ENCODE results near the gene ADGRG6. TPM values are rescaled to one million over a fixed set of nuclear protein-coding genes. Genes with fewer than 3 reads are reported as not detected.

The ADGRG6 gene
- total RNA-seq, 1 experiment from 2014 or later: 259 TPM

GRCh38 chr6:142262231-142262630 is 39.6 kb upstream of the ADGRG6 start:
- in situ Hi-C loops (cut with HindIII; ENCODE audit: low pct_unique_long_range_greater_than_20kb, low sequenced_read_pairs) (no loop called here), intact Hi-C loops (cut with micrococcal nuclease; ENCODE audit: unreplicated experiment) (no loop called here)
- ChIA-PET POLR2A (no interaction called here), CTCF (no interaction called here)
- no TSS peak for BruUV-seq (replicated peaks)
- Histone ChIP-seq H3K27ac (ENCODE audit: low read length) (no peak overlapping the region), H3K36me3 (ENCODE audit: control insufficient read depth, insufficient read depth, low read length) (no peaks in the 10 kb centered on the region), H3K4me1 (ENCODE audit: control insufficient read depth, insufficient read depth, low read length) (no peaks in the 10 kb centered on the region), H3K27me3 (ENCODE audit: control insufficient read depth, insufficient read depth, low read length) (no peaks in the 10 kb centered on the region), H3K4me3 (ENCODE audit: low read depth in 2 of 2, low read length in 2 of 2) (no peak overlapping the region), H3K9me3 (ENCODE audit: control insufficient read depth, insufficient read depth, low read depth, low read length) (no peaks in the 10 kb centered on the region)
- DNase-seq (ENCODE audit: low read depth, low spot score): no peak
- ATAC-seq: no peak
- TF ChIP-seq SIN3A (IDR thresholded peaks at IDR 0.05; ENCODE audit: borderline replicate concordance, insufficient read depth, low read depth, low read length): no peak
- no peak for TF ChIP-seq CTCF (IDR thresholded peaks at IDR 0.05)
- no peak for TF ChIP-seq POLR2AphosphoS5 (IDR thresholded peaks at IDR 0.05; ENCODE audit: low read depth, low read length)
- no peak for TF ChIP-seq TCF7L2 (IDR thresholded peaks at IDR 0.05; ENCODE audit: low read depth, low read length)
- no peak for TF ChIP-seq REST (IDR thresholded peaks at IDR 0.05; ENCODE audit: insufficient read depth in 1 of 2, low read depth in 2 of 2, low read length in 1 of 2)

GRCh38 chr6:142265476-142265875 is 36.3 kb upstream of the ADGRG6 start:
- no TSS peak for BruUV-seq (replicated peaks)
- Histone ChIP-seq H3K27ac (ENCODE audit: low read length) (no peak overlapping the region), H3K9me3 (ENCODE audit: control insufficient read depth, insufficient read depth, low read depth, low read length) (no peaks in the 10 kb centered on the region), H3K4me1 (ENCODE audit: control insufficient read depth, insufficient read depth, low read length) (no peaks in the 10 kb centered on the region), H3K36me3 (ENCODE audit: control insufficient read depth, insufficient read depth, low read length) (no peaks in the 10 kb centered on the region), H3K4me3 (ENCODE audit: low read depth in 2 of 2, low read length in 2 of 2) (no peak overlapping the region), H3K27me3 (ENCODE audit: control insufficient read depth, insufficient read depth, low read length) (no peaks in the 10 kb centered on the region)
- POLR2A ChIA-PET: no interaction called here
- CTCF ChIA-PET: no interaction called here
- DNase-seq (ENCODE audit: low read depth, low spot score): no peak
- in situ Hi-C loops (cut with HindIII; ENCODE audit: low pct_unique_long_range_greater_than_20kb, low sequenced_read_pairs): no loop called here
- intact Hi-C loops (cut with micrococcal nuclease; ENCODE audit: unreplicated experiment): no loop called here
- no peak for ATAC-seq
- no peak for TF ChIP-seq CTCF (IDR thresholded peaks at IDR 0.05)
- TF ChIP-seq SIN3A (IDR thresholded peaks at IDR 0.05; ENCODE audit: borderline replicate concordance, insufficient read depth, low read depth, low read length): no peak
- TF ChIP-seq POLR2AphosphoS5 (IDR thresholded peaks at IDR 0.05; ENCODE audit: low read depth, low read length): no peak
- TF ChIP-seq TCF7L2 (IDR thresholded peaks at IDR 0.05; ENCODE audit: low read depth, low read length): no peak
- no peak for TF ChIP-seq REST (IDR thresholded peaks at IDR 0.05; ENCODE audit: insufficient read depth in 1 of 2, low read depth in 2 of 2, low read length in 1 of 2)
